Peyer's patch (tissue), 4 donors: ENCODE data around the gene CPB2.

ENCODE experiments used
- CTCF ChIP-seq, 6 experiments: fragments of 450-650 bp in 4 of 6; fragments of 200-600 bp in 2 of 6; sonication (generic) in 1 of 6; IDR thresholded peaks; one replicate each; pipeline ENCODE4 v1.5.1; 2017 to 2019; ENCODE audit warnings: antibody characterized with exemption in 6 of 6, mild to moderate bottlenecking in 3 of 6, moderate library complexity in 1 of 6
- POLR2A ChIP-seq, 2 donors: fragments of 450-650 bp; IDR thresholded peaks; one replicate each; pipeline ENCODE4 v1.5.1; 2017; ENCODE audit warnings: antibody characterized with exemption in 2 of 2, mild to moderate bottlenecking in 2 of 2, moderate library complexity in 2 of 2

- no peak for TF ChIP-seq CTCF (IDR thresholded peaks at IDR 0.05)
- TF ChIP-seq POLR2A (IDR thresholded peaks at IDR 0.05): no peak
Measured at GRCh38 chr13:46097663-46098062, 7.2 kb downstream of the CPB2 start.
